Right kidney (tissue), 1 donor: ENCODE results near the gene ZNF622.
"Not testable (repeated sequence)": the region's sequence is repeated elsewhere in the genome, so short reads cannot be mapped to it uniquely, and the experiment has no call there.

Source experiments
- DNase-seq: peaks from one replicate; pipeline ENCODE4 v3.0.0-alpha.2; 2016

Gene ZNF622

GRCh38 chr5:16482891-16483290 lies 17.3 kb upstream of the ZNF622 start:
- DNase-seq, result no peak

- DNase-seq, result no peak
Observed at GRCh38 chr5:16480821-16481538, 15.4 kb upstream of the ZNF622 start.

DNA sequence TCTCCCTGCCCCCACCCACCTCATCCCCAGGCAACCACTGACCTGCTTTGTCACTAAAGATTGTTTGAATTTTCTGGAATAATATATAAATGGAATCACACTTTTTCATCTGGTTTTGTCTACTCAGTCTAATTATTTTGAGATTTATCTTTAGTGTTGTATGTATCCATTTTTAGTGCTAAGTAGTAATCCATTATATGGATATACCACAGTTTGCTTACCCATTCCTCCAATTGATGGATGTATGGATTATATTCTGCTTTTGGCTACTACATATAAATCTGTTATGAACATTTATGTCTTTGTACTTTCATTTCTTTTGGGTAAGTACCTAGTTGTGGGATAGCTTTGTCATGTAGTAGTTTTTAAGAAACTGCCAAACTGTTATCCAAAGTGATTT lies 14.5 kb upstream of the ZNF622 start:
- no peak for DNase-seq

DNA sequence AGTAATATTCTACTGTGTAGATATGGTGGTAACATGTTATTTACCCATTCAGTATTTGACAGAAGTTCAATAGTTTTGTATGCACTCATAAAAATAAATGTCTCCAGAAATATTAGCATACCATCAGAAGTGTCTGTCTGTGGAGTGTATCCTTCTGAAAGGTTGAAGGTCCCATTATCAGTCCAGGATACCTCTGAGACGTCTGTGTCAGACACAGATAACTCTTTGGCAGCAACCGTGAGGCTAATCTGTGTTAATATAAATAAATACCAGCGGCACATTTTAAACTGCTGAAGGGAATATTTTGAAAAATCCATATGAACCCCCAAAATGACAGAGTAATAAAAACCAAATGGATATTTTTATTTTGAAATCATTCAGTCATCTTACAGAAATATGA lies 11.9 kb upstream of the ZNF622 start:
- no peak for DNase-seq

- not testable (repeated sequence) for DNase-seq
Observed at GRCh38 chr5:16476417-16476816, 10.8 kb upstream of the ZNF622 start.

DNA sequence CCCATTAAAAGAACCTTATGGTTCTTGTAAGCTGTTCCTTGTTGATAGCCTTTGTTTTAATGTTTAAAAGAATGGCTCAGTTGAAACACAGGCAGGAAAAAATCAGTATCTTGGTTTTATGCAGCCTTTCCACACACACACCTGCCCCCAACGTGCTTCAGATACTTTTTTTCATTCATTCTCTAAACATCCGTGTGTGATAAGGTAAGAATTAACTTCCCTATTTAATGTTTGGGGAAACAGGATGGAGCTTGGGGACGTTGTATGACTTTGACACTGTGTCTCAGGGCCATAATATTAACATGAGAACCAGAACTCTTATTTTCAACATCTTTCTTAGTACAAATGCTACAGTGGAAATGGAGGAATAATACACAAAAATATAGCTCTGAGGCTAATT lies 5.8 kb upstream of the ZNF622 start:
- DNase-seq, result no peak

DNA sequence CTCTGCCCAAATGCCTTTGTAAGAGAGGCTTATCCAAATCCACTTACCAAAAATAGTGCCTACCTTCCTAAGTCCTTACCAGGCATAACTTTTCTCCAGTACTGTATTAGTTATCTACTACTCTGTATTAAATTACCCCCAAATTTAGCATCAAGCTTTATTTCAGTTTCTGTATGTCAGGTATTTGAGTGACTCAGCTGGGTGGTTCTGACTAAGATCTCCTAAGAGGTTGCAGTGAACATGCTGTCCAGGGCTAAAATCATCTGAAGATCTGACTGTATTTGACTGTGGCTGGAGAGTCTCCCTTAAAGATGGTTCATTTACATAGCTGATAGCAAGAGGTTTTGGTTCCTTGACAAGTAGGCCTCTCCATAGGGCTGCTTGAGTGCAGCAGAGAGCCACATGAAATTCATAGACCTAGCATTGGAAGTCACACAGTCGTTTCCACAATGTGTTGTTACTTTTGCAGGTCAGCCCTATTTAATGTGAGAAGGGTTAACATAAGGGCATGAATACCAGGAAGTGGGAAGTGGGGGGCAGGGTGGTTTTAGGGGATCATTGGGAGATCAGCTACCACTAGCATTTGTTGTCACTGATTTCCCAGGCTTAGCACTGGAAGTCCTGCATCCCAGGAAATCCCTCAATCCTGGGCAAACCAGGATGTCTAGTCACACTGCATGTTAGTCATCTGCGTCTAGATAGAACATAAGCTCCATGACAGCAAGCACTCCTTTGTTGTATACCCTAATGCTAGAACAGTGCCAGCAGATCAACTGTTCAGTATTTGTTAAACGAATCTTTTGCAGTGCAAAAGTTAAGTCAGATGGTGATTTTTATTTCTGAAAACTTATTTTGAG lies 2.0 kb upstream of the ZNF622 start:
- DNase-seq, result no peak

DNA sequence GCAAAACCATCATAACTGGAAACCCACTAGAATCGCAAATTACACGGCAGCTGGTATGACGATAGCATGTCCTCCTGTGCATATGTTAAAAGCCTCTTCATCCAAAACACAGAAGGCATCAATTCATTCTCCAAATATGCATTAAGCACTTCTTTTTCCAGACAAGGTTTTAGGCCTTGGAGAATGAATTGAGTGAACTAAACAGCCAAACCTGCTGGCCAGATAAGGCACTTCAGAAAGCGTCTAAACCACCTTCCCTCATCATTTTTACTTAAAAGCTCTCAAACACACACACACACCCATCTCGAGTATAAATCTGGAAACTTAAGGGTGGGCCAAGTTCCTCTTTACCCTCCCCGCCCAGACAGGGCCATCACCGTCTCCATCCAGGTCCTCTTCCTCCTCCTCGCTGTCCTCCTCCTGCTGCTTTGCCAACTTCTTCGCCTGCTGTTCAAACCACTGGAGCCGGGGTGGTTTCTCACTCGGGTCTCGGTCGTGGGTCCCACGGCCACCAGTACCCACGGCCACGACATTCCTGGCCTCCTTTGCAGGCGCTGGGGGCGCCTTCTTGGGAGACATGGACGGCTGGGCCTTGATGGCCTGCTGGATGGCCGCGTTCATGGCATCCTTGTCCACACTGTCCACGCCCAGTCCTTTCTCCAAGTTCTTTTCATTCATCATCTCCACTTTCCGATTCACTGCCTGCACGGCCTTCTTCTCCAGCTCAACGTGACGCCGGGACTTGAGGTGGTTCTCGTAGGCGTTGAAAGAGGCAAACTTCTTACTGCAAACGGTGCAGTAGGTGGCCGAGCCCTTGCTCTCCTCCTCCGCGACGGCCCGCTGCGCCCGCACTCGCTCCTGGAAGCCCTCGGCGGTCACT lies 696 bp downstream of the ZNF622 start:
- DNase-seq, result no peak

DNA sequence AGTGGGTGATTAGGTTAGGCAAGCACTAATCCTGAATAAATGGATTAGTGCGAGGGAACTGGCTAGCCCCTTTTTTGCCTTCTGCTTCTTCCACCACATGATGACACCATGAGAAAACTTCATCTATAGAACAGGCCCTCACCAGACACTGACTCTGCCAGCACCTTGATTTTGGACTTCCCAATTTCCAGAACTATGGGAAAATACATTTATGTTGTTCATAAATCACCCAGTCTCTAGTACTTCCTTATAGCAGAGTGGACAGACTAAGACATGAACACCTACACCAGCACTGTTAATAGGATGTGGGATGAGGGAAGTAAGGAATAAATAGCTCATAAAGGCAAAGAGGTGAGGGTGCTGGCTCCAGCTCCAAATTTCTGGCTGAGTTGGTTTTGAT lies 1.4 kb downstream of the ZNF622 start:
- DNase-seq, result no peak

DNA sequence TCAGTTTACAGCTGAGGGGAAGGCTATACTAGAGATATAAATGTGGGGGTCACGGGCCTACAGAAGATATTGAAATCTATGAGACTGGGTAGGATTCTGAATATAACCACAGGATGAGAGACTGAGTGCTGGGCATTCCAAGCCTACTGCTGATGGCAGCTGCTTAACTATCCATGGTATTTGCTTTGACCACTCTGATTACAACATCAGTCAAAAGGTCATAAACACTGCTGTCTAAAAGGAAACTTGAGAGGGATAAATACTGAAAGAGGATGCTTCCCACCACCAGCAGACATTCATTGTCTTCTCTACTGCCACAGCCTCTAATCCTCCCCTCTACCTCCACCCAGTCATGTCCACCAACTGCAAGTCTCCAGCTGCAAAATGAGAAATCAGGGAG lies 3.8 kb downstream of the ZNF622 start:
- DNase-seq, result no peak

GRCh38 chr5:16461026-16461425 lies 4.6 kb downstream of the ZNF622 start:
- DNase-seq, result no peak

DNA sequence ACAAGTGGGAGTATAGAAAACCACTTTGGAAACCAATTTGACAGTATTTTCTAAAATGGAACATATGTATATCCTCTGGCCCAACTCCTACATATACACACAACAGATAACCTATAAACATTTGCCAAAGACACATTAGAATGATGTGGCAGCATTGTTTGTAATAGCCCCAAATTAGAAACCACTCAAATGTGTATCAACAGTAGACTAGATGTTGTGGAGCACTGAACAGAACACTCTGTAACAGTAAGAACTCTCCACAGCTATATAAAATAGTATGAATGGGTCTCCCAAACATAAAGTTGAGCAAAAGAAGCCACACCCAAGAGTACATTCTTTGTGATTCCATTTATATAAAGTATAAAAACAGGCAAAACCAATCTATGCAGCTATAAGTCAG lies 6.1 kb downstream of the ZNF622 start:
- DNase-seq, result no peak

DNA sequence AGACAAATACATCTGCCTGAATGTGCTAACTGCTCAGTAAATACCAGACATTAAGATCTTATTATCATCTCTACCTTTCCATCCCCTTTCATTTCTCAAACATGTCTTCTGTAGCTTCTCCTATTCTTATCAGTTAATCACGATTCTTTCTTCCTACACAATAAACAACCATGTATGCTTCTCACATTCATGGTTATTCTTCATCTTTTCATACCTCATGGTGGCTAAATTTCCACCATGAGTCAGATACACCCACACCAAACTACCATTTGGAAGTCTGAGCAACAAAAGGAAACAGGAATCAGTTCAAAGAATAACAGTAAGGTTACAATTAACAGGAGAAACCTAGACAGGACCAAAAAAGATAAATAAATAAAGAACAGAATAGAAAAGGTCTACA lies 7.7 kb downstream of the ZNF622 start:
- no peak for DNase-seq

DNA sequence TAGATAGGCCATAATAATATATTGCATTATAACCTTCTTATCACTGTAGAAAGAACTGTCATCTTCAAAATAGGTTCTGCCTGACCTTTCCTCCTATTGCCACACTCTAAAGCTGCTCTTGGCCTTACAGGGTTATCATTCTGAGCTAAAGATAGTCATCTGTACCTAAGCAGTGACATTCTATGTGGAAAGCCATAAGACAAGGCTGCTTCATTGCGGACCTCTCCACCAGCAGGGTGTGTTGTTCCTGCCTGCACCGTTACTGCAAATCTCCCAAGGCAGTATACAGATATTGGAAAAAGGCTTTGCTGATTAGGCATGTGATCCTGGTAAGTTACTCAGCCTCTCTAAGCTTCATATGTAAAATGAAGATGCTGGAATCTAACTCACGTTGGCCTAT lies 8.1 kb downstream of the ZNF622 start:
- DNase-seq, result no peak

DNA sequence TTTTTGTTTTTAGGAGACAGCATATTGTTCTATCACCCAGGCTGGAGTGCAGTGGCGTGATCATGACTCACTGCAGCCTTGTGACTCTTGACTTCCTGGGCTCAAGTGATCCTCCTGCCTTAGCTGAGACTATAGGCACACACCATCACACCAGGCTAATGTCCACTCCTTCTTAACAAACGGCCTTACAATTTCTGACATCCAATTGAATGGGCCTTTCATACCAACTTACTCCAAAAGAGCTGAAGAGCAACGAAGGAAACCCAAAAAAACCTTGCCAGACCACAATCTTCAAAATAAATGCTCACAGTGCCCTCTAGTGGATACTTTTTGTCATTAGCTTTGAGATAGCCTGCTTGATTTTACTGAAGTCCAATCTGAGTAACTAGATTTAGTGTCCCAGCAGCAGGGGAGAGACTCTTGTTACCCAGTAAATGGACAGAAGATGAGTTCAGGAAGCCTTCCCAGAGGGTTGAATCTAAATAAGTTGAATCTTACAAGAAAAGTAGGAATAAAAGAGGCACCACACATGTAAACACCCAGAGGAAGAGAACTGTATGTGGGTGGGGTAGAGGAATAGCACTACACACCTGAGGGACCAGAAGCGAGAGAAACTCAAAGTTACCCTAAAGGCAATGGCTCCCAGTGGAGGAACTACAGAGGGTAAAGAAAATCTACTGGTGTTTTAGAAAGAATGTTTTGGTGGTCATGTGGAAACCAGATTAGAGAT lies 9.3 kb downstream of the ZNF622 start:
- peak; percentile 32 for DNase-seq

GRCh38 chr5:16455668-16456067 lies 9.9 kb downstream of the ZNF622 start:
- DNase-seq, result no peak

DNA sequence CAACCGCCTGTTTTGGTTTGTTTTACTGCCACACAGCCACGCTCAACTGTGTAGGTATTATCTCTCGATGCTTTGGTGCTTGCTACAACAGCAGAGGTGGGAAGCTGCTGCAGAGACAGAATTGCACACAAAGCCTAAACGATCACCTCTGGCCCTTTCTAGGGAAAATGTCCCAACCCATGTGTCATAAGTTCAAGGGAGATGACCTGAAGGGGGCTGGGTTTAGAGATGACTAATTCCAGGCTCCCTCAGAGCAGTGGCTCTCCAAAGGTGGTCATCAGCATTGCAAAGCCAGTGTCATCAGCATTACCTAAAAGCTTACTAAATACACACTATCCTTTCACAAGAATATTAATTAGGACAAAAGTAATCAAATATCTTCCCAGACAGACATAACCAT lies 10.9 kb downstream of the ZNF622 start:
- no peak for DNase-seq

GRCh38 chr5:16453609-16454008 lies 12.0 kb downstream of the ZNF622 start:
- DNase-seq, result no peak

- DNase-seq, result no peak
Observed at GRCh38 chr5:16450163-16450562, 15.4 kb downstream of the ZNF622 start.

- DNase-seq, result no peak
Observed at GRCh38 chr5:16446993-16447392, 18.6 kb downstream of the ZNF622 start.

DNA sequence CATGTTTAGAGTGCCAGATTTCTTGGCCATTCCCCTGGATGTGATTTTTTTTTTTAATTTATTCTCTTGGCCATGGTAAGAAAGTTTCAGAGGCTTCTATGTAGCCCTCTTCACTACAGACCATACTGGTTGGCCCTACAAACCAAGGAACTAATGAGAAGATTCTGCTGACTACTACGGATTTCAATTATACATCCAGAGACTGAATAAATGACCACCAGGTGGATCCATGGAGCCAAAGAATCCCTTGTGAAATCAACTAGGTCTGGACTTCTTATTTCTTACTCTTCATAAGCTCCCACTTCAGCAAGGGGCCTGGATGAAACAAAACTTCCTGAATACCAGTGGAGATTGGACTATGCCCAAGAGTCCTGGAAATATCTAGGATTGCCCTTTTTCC lies 27.6 kb downstream of the ZNF622 start:
- no peak for DNase-seq

- not testable (repeated sequence) for DNase-seq
Observed at GRCh38 chr5:16436065-16436682, 29.4 kb downstream of the ZNF622 start.
